GM12875 (cell line): ENCODE results near the gene PAK2.

Experiments used
- H3K4me3 ChIP-seq: one replicate; pipeline ENCODE4 v1.5.1; 2011; ENCODE audit warnings: low read depth, low read length, control low read depth
- CTCF ChIP-seq: IDR thresholded peaks from 2 replicates; pipeline ENCODE4 v1.5.1; 2011; ENCODE audit warnings: low read depth, mild to moderate bottlenecking, control low read depth, inconsistent platforms, low read length, moderate library complexity, borderline replicate concordance; ENCODE audit not compliant: insufficient read depth

Gene PAK2

GRCh38 chr3:196774191-196774820 is 34.6 kb downstream of the PAK2 start:
- TF ChIP-seq CTCF, result no peak
- H3K4me3 ChIP-seq, result no peak overlapping the region

GRCh38 chr3:196774848-196775422 is 35.3 kb downstream of the PAK2 start:
- TF ChIP-seq CTCF, result no peak
- H3K4me3 ChIP-seq, result no peak overlapping the region

GRCh38 chr3:196775938-196776337 is 36.3 kb downstream of the PAK2 start:
- H3K4me3 ChIP-seq, result no peak overlapping the region
- TF ChIP-seq CTCF, result no peak

GRCh38 chr3:196777836-196778235 is 38.2 kb downstream of the PAK2 start:
- TF ChIP-seq CTCF, result no peak
- no peak overlapping the region for H3K4me3 ChIP-seq

GRCh38 chr3:196778755-196779154 is 39.1 kb downstream of the PAK2 start:
- no peak for TF ChIP-seq CTCF
- H3K4me3 ChIP-seq, result no peak overlapping the region

GRCh38 chr3:196782511-196782910 is 42.9 kb downstream of the PAK2 start:
- TF ChIP-seq CTCF, result no peak

GRCh38 chr3:196788528-196788927 is 48.9 kb downstream of the PAK2 start:
- H3K4me3 ChIP-seq, result no peak overlapping the region
- no peak for TF ChIP-seq CTCF

More at GRCh38 chr3:196782511-196782910, 42.9 kb downstream of the PAK2 start:
- H3K4me3 ChIP-seq, result no peak overlapping the region
